Measurements from ENCODE around the gene DACT2. TPM values are rescaled to one million over a fixed set of nuclear protein-coding genes. Genes with fewer than 3 reads are reported as not detected.

The DACT2 gene
- total and polyA plus RNA-seq, 4 donors = 0.25 to 2.8 (median 0.88) TPM

GRCh38 chr6:168330403-168330802 lies 10.8 kb upstream of the DACT2 start:
- H3K9ac ChIP-seq (ENCODE audit: low read depth in 1 of 2, low read length in 2 of 2) = no peak overlapping the region
- no peaks in the 10 kb centered on the region for H3K4me1 ChIP-seq (ENCODE audit: control insufficient read depth in 4 of 4, insufficient read depth in 4 of 4, low read length in 3 of 4)
- TF ChIP-seq SP1 (IDR thresholded peaks at IDR 0.05) (no peak), FOXA1 (IDR thresholded peaks at IDR 0.05) (no peak), RXRA (IDR thresholded peaks at IDR 0.05) (no peak), MAX (IDR thresholded peaks at IDR 0.05) (no peak)
- no peaks in the 10 kb centered on the region for H3K9me3 ChIP-seq (ENCODE audit: control insufficient read depth in 4 of 4, low read length in 3 of 4)
- no peaks in the 10 kb centered on the region for H3K27me3 ChIP-seq (ENCODE audit: control insufficient read depth in 4 of 4, insufficient read depth in 4 of 4, low read length in 3 of 4)
- DNase-seq (ENCODE audit: low spot score) = no peak
- H3K4me3 ChIP-seq (ENCODE audit: low read depth in 1 of 3, low read length in 3 of 3) = no peak overlapping the region
- no peak overlapping the region for H3K27ac ChIP-seq (ENCODE audit: low read depth in 1 of 2, low read length in 2 of 2)
- no peaks in the 10 kb centered on the region for H3K36me3 ChIP-seq (ENCODE audit: control insufficient read depth in 4 of 4, insufficient read depth in 3 of 4, low read depth in 1 of 4, low read length in 3 of 4)
- 94% methylated on average over 10 of the region's 10 CpGs for WGBS

GRCh38 chr6:168328086-168328485 lies 8.5 kb upstream of the DACT2 start:
- 82% methylated on average over 4 of the region's 4 CpGs for WGBS
- Histone ChIP-seq H3K4me3 (ENCODE audit: low read depth in 1 of 3, low read length in 3 of 3) (no peak overlapping the region), H3K27ac (ENCODE audit: low read depth in 1 of 2, low read length in 2 of 2) (no peak overlapping the region), H3K9me3 (ENCODE audit: control insufficient read depth in 4 of 4, low read length in 3 of 4) (no peaks in the 10 kb centered on the region), H3K4me1 (ENCODE audit: control insufficient read depth in 4 of 4, insufficient read depth in 4 of 4, low read length in 3 of 4) (no peaks in the 10 kb centered on the region), H3K36me3 (ENCODE audit: control insufficient read depth in 4 of 4, insufficient read depth in 3 of 4, low read depth in 1 of 4, low read length in 3 of 4) (no peaks in the 10 kb centered on the region), H3K27me3 (ENCODE audit: control insufficient read depth in 4 of 4, insufficient read depth in 4 of 4, low read length in 3 of 4) (no peaks in the 10 kb centered on the region), H3K9ac (ENCODE audit: low read depth in 1 of 2, low read length in 2 of 2) (no peak overlapping the region)
- no peak for TF ChIP-seq HNF4G (IDR thresholded peaks at IDR 0.05)
- no peak for TF ChIP-seq YY1 (IDR thresholded peaks at IDR 0.05)
- no peak for TF ChIP-seq ZBTB33 (IDR thresholded peaks at IDR 0.05)
- TF ChIP-seq, protein P1, sequence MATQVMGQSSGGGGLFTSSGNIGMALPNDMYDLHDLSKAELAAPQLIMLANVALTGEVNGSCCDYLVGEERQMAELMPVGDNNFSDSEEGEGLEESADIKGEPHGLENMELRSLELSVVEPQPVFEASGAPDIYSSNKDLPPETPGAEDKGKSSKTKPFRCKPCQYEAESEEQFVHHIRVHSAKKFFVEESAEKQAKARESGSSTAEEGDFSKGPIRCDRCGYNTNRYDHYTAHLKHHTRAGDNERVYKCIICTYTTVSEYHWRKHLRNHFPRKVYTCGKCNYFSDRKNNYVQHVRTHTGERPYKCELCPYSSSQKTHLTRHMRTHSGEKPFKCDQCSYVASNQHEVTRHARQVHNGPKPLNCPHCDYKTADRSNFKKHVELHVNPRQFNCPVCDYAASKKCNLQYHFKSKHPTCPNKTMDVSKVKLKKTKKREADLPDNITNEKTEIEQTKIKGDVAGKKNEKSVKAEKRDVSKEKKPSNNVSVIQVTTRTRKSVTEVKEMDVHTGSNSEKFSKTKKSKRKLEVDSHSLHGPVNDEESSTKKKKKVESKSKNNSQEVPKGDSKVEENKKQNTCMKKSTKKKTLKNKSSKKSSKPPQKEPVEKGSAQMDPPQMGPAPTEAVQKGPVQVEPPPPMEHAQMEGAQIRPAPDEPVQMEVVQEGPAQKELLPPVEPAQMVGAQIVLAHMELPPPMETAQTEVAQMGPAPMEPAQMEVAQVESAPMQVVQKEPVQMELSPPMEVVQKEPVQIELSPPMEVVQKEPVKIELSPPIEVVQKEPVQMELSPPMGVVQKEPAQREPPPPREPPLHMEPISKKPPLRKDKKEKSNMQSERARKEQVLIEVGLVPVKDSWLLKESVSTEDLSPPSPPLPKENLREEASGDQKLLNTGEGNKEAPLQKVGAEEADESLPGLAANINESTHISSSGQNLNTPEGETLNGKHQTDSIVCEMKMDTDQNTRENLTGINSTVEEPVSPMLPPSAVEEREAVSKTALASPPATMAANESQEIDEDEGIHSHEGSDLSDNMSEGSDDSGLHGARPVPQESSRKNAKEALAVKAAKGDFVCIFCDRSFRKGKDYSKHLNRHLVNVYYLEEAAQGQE (IDR thresholded peaks at IDR 0.05) = no peak
- no peak for TF ChIP-seq TAF1 (conservative IDR thresholded peaks at IDR 0.05)
- TF ChIP-seq SP1 (IDR thresholded peaks at IDR 0.05) = no peak
- no peak for DNase-seq (ENCODE audit: low spot score)

GRCh38 chr6:168326294-168327261 lies 7.0 kb upstream of the DACT2 start:
- Histone ChIP-seq H3K9me3 (ENCODE audit: control insufficient read depth in 4 of 4, low read length in 3 of 4) (no peaks in the 10 kb centered on the region), H3K9ac (ENCODE audit: low read depth in 1 of 2, low read length in 2 of 2) (no peak overlapping the region), H3K27me3 (ENCODE audit: control insufficient read depth in 4 of 4, insufficient read depth in 4 of 4, low read length in 3 of 4) (no peaks in the 10 kb centered on the region), H3K4me3 (ENCODE audit: low read depth in 1 of 3, low read length in 3 of 3) (no peak overlapping the region), H3K36me3 (ENCODE audit: control insufficient read depth in 4 of 4, insufficient read depth in 3 of 4, low read depth in 1 of 4, low read length in 3 of 4) (no peaks in the 10 kb centered on the region), H3K4me1 (ENCODE audit: control insufficient read depth in 4 of 4, insufficient read depth in 4 of 4, low read length in 3 of 4) (no peaks in the 10 kb centered on the region), H3K27ac (ENCODE audit: low read depth in 1 of 2, low read length in 2 of 2) (no peak overlapping the region)
- 40% methylated on average over 12 of the region's 12 CpGs for WGBS
- no peak for DNase-seq (ENCODE audit: low spot score)
- no peak for TF ChIP-seq FOXA1 (IDR thresholded peaks at IDR 0.05)
- no peak for TF ChIP-seq YY1 (IDR thresholded peaks at IDR 0.05)
- TF ChIP-seq FOXA2 (IDR thresholded peaks at IDR 0.05) = no peak
- TF ChIP-seq JUND (IDR thresholded peaks at IDR 0.05) = peak; percentile 41 to 74
- no peak for TF ChIP-seq GABPA (IDR thresholded peaks at IDR 0.05 in 1 of 2, conservative IDR thresholded peaks at IDR 0.05 in 1 of 2)
- peak; percentile 81 to 85 for TF ChIP-seq RXRA (IDR thresholded peaks at IDR 0.05)
- no peak for TF ChIP-seq ZBTB33 (IDR thresholded peaks at IDR 0.05)
- TF ChIP-seq HNF4A (conservative IDR thresholded peaks at IDR 0.05) = peak; percentile 79 to 86
- TF ChIP-seq, protein P1 (IDR thresholded peaks at IDR 0.05) = no peak
- TF ChIP-seq, protein P2, sequence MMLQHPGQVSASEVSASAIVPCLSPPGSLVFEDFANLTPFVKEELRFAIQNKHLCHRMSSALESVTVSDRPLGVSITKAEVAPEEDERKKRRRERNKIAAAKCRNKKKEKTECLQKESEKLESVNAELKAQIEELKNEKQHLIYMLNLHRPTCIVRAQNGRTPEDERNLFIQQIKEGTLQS (IDR thresholded peaks at IDR 0.05) = peak; percentile 91

Measured in liver (tissue), 9 donors.